Measurements from ENCODE around the gene COL23A1. TPM values are rescaled to one million over a fixed set of nuclear protein-coding genes. Genes with fewer than 3 reads are reported as not detected.
A peak's percentile ranks its signal among the peaks of the same experiment; 100 is the strongest.
"Not testable (repeated sequence)": the region's sequence is repeated elsewhere in the genome, so short reads cannot be mapped to it uniquely, and the experiment has no call there.

COL23A1 gene
- total RNA-seq, 1 experiment from 2014 or later: not detected

DNA sequence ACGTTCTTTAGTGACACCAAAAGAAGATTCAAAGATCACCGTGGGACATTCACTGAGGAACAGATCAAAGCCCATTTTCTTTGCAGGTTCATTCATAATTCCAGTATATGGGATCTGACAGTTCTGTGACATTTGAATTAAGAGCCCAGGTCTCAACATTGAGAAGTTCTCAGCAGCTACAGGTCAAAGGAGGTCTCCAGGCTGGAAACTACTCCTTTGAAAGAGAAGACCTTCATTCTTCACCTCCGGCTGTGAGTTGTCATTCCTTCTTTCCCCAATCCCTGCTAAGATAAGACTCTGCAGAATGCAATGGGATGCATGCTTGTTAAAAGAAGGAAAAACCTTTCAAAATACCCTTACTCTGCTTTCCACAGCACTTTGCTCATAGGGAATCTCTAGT is 79.0 kb downstream of the COL23A1 start:
- DNase-seq (ENCODE audit: low read depth): no peak

DNA sequence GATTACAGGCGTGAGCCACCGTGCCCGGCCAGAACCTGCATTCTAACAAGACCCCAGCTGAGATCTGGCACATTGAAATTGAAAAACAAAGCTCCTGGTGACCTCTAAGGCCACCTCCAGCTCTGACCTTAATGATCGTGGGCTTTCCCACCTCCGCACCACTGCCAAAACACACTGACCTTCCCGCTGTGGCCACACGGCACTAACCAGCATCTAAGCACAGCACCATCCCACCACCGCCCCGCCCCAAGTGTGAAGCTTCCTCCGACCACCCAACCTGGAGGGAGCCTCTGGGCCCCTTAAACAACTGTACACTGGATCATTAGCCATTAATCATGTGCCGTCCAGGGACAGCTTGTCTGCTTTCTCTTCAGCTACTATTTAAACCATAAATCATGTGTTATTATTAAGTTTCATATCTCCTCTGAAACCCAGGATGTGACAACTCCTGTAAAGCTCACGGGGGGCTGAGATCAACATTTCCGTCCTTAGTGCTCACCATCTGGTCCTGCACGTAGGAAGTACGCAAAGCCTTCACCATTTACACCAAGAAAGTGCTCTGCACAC is 80.6 kb downstream of the COL23A1 start:
- DNase-seq (ENCODE audit: low read depth): no peak

DNA sequence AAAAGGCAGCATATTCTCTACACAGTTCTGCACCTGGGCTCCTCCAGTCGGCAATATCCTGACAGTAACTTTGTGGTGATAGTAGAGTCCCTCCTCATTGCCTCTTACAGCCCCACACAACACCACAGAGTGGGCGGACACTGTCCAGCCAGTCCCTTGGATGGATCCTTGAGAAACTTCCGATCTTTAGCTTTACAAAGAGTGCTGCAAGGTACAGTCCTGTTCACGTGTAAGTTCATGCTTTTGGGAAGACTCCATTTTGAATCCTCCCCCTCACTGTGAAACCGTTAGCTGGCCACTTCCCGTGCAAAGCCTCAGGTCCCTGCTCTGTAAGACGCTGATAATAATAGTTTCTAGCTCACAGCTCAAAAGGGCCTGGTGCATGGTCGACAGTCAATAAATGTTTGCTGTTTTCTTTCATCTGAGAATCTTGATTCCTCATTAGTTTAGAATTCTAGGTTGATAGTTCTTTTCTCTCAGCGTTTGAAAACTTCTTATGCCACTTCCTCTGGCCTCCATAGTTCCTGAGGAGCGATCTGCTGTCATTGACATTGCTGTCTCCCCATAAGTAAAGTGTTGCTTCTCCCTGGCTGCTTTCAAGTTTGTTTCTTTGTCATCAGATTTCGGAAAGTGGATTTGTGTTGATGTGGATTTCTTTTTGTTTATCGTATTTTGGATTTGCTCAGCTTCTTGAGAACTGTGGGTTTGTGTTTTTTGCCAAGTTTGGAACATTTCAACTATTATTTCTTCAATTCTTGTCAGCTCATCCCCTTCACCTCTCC is 82.9 kb downstream of the COL23A1 start:
- DNase-seq (ENCODE audit: low read depth): no peak

DNA sequence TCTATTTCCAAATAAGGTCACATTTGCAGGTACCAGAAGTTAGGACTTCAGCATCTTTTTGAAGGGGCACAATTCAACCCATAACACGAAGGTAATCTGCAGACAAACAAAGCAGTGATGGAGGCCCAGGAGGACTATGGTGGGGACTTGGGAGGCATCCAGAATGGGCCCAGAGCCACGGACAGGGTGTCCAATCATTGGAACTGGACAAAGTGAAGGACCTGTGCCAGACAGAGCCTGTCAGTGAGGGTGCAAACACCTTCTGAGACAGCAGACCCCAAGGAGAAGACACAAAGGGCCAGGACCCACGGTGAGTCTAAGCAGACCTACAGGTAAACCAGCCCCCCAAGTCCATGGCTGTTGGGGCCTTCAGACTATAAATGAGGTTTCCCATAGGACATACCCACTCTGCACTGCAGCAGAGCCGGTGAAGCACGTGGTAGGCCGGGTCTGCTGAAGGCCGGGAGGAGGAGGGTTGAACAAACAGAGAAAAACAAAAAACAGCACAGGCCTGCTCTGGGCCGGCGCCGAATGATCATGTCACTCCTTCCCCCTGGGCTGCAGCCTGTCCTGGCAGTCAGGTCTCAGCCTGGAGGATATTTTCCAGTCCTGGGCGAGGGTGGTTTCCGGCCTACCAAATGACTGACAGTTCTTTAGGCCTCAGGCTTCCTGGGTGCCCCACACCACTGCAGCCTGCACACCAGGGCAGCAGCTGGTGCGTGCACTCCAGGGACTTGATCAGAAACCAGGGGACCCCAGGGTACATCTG is 84.4 kb downstream of the COL23A1 start:
- no peak for DNase-seq (ENCODE audit: low read depth)

DNA sequence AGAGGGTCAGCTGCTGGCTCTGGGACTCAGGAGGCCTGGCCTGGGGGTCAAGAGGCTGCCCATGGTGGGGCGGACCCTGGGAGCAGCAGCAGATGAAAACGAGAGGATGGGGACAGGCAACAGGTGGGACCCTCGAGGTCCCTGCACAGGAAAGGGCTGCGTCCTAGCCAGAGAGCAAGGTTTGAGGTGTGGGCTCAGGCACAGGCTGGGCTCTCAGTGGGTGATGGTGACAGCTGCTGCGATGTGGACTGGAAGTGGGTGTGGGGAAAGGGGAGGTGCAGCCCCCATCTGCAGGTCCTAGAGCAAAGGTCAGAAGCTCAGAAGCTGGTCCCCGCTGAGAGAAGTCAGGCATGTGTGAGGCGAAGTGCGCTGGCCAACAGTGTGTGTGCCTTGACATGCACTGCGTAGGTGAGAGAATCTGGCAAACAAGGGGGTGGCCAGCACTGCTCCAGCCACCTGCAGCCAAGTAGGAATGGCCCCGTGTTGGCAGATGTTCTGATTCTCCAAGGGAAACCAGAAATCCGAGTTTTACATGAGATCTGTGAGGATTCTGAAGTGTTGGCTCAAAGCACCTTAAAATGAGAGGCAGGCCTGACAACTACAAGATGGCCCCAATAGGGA is 85.7 kb downstream of the COL23A1 start:
- no peak for DNase-seq (ENCODE audit: low read depth)

DNA sequence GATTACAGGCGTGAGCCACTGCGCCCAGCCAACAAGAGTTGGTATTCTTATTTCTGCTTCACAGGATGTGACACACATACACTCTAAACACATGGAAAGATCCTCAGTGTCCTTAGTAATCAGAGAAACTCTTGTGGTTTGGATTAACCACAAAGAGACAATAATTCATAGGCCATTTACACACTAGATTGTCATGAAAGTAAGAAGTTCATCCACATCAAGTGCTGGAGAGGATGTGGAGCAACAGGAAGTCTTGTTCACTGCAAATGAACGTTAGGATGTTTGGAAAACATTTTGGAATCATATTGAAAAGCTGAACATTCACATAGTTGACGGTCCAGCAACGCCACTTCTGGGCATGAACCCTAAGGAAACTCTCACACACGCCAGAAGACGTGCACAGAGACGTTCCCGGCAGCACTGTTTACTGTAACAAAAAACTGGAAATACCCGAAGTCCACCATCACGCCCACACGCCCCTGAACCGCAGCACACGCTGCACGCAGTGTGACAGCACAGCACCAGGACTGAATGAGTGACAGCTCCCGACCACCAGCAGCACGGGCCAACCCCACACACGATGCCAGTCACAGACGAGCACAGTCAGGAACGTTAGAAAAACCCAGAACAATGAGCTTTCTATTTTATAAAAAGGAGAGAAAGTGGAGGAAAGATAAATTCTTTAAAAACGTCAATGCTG is 87.6 kb downstream of the COL23A1 start:
- peak; percentile 78 for DNase-seq (ENCODE audit: low read depth)

DNA sequence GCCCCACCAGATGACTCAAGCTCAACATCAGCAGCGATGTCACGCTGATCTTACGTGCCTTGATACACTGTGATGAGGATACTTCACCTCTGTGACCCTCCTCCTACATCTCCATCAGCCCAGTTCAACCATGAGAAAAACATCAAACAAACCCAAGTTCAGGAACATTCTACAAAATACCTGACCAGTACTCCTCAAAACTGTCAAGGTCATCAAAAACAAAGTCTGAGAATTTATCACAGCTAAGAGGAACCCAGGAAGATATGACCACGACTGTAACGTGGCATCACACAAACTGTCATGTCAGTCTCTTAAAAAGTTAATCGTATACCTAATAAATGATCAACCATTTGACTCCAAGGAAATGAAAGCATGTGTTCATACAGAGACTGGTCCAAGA is 90.8 kb downstream of the COL23A1 start:
- no peak for DNase-seq (ENCODE audit: low read depth)

DNA sequence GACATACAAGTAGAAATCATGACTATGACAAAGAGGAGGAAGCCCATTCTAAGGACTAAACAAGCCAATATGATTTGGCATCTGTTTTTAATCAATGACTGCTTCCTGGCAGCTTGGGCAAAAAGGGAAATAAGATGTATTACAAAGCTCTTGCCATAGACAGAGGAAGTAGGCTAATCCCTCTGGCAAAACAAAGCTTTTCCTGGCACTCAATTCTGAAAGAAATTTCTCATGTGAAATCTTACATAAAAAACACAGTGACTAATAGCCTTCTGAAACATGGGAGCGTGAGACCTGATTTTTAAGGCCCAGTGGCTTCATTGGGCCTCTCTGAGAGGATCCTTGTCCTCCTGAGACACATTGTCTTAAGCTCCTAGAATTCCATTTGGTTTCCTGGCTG is 93.6 kb downstream of the COL23A1 start:
- DNase-seq (ENCODE audit: low read depth): peak; percentile 18

DNA sequence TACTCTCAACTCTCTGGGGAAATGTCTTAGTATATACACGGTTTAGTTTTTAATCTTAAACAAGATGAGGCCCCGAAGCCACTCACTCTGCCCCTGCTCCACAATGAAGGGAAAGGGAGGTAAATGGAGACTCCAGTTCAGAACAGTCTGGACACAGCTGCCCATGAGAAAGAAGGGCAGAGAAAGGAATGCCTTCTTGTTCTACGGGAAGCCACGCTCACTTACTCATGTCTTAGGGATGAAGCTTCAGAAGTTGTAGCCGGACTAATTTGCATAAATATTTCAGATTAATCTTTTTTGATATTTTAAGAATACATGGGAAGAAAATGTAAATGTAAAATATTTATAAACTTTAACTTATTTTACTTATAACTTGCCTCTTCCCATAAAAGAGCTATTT is 94.0 kb downstream of the COL23A1 start:
- DNase-seq (ENCODE audit: low read depth): no peak

DNA sequence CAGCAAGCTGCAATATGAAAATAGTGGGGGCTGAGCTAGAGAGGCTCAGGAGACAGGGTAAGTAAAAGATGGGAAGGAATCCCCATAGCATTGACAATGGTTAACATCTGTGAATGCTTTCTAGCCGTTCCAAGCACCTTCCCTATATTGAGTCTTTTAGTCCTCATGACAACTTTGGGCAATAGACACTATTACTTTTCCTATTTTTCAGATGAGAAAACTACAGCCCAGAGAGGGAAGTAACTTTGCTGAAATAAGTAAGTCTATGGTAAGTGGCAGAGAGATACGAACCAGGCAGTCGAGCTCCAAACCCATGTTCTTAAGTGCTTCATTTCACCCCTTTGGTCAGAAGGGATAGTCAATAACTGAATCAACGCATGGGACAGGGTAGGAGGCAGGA is 94.5 kb downstream of the COL23A1 start:
- DNase-seq (ENCODE audit: low read depth): no peak

DNA sequence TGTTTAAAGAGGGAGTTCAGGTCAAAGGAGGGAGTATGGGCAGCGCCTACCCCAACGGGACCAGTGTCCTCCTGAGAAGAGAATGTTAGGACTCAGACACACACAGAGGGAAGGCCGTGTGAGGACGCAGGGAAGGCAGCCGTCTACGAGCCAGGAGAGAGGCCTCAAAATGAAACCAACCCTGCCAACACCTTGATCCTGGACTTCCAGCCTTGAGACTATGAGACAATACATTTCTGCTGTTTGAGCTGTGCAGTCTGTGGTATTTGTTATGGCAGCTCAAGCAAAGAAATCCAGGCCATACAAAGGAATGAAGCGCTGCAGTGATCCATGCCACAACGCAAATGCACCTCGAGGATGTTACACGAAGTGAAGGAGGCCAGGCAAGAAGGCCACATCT is 97.9 kb downstream of the COL23A1 start:
- DNase-seq (ENCODE audit: low read depth): no peak

DNA sequence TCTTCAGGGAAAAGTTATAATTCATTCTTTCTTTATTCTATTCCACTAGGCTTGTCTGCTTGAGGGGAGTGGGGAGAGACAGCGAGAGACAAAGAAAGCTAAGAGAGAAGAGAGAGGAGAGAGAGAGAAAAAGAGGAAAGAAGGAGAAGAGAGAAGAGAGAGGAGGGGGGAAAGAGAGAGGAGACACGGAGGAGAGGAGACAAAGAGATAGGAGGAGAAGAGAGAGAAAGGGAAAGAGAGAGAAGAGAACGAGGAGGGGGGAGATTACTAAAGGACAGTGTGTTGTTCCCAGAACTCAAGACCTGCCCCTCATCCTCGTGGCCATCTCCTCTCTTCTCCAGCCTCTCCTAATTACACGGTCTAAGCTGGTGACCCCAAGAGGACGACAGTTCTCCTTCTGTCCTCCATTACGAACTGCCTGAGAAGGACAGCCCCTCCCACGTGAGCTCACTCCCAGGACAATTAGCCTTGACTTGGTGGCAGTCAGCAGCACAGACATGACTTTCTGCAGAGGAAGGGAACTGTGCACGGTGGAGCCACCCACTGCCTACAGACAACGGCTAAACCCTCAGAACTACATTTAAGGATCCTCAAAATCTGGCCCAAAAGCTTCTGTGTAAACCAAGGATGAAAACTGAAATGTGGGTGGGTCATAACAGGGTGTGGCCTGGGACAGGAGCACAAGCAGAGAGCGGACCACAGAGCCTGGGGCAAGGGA is 99.1 kb downstream of the COL23A1 start:
- no peak for DNase-seq (ENCODE audit: low read depth)

DNA sequence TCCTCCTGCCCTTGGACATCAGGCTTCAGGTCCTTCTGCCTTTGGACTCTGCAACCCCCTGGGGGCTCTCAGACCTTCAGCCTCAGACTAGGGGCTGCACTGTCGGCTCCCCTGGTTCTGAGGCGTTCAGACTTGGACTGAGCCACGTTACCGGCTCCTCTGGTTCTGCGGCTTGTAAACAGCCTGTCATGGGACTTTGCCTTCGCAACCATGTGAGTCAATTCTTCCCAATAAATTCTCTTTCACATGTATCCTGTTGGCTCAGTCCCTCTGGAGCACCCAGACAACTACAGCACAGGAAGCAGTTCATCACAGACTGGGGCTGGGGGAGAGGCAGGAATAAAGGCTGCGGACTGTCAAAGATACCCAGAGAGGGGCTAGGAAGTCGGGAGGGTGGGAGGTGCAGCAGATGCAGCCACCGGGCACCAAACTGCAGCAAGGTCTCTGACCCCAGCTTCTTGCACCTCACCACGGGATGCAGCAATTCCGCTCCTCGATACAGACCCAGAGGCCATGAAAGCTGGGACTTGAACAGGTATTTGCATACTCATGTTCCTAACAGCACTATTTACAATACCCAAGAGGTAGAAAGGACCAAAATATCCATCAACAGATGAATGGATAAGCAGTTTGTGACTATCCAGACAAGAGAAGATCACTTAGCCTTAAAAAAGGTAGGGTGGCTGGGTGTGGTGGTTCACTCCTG is 100.8 kb downstream of the COL23A1 start:
- no peak for DNase-seq (ENCODE audit: low read depth)

DNA sequence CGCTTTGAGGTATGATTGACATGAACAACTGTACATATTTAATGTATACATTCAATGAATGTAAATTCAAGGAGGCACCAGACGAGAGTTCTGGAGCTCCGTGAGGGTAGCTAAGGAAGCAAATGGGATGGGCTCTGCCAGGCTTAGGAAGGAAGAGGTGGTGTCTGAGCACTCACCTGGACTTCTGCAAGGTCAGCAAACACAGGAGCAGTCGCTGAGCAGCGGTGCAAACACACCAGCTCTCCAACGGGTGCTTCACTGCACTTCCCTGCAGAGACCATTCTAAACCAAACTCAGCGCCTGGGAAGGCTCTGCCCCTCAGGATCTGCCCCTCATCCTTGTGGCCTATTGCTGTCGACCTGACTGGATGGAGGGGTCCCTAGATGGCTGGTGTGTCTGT is 101.5 kb downstream of the COL23A1 start:
- DNase-seq (ENCODE audit: low read depth): no peak

DNA sequence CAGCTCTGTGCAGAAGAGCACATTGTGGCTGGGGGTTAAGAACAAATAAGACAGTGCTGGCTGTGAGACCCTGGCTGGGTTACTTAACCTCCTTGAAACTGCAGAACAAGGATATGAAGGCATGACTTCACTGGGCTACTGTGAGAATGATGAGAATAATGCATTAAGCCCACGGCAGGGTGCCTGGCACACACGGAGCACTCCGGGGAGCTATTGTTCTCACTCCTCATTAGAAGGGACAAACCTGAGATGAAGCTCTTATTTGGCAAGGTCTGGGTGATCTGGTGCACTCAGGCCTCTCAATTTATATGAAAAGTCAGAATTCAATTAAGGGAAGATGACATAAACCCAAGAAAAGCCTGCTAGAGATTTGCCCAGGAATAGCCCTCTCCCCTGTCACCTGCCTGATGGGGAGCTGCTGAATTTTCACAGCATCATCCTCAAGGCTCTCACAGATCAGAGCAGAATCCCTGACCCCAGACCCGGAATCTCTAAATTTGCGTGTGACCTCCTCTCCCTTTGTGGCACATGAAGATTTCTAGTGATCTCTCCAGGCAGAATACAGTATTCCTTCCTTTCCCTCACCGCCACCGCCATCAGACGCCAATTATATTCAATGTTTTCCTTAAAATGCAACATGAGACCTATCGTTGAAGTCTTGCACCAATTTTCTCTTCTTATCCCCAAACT is 102.1 kb downstream of the COL23A1 start:
- no peak for DNase-seq (ENCODE audit: low read depth)

DNA sequence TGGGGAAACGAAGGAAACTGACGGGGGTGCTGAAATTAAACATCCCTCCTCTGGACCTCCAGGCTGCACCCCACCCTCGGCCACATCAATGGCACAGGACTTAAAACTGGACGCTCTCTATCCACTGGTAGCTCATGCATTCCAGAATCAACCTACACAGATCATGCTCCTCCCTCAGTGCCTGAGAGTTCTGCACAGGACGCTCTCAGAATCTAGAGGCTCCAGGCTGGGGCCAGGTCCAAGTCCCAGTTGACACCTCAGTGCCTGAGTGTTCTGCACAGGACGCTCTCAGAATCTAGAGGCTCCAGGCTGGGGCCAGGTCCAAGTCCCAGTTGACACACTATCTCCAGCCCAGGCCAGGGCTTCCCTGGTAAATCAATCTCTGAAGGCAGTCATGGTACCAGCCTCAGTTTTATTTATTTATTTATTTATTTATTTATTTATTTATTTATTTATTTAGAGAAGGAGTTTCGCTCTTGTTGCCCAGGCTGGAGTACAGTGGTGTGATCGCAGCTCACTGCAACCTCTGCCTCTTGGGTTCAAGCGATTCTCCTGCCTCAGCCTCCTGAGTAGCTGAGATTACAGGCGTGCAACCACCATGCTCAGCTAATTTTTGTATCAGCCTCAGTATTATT is 103.2 kb downstream of the COL23A1 start:
- not testable (repeated sequence) for DNase-seq (ENCODE audit: low read depth)

DNA sequence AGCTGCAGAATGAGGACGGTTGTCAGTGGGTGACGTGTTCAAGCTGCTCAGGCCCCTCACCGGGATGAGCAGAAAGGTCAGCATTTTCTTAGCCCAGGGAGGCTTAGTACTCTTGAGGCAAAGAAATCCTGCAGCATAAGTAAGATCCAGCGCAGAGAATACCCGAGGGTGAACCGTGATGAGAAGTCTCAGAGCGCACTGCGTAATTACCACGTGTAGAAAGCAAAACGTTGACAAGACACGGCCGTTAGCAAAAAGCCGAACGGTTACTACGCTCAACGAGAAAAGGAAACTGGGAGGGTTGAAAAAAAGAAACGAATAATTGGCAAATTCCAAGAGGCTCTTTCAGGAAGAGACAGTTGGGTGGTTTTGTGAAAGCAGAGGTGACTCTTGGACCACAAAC is 104.0 kb downstream of the COL23A1 start:
- no peak for DNase-seq (ENCODE audit: low read depth)

DNA sequence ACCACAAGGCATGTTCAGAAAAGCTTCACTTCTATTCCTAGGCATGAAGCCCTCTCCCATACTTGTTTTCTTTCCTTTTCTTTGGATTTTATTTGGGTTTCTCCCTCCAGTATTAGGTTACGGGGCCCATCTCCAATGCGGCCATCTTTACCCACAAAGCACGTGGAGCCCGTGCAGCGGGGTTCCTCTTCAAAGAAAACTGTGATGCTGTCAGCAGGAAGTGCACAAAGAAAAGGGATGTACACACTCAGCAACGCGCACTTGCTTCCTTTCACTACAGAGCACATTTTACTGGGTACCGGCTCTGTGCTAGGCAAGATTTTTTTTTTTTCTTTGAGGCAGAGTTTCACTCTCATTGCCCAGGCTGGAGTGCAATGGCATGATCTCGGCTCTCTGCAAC is 106.6 kb downstream of the COL23A1 start:
- DNase-seq (ENCODE audit: low read depth): no peak

DNA sequence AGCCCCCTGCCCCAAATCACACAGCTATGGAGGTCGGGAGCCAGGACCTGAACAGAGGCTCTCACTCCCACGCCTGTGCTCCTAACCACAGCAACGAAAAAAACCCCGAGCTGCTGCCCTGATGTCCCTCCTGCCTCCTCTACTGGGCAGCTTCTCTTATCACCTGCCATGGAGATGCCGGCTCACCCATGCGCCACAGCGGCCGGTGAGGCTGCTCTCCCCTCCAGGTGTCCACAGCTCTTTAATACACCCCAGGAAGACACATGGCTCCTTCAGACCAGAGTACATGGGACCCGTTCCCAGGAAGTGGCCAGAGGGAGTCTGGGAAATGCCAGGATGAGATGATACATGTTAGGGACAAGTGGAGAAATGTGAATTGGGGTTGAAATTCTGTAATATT is 110.9 kb downstream of the COL23A1 start:
- DNase-seq (ENCODE audit: low read depth): no peak
